ENCODE data around the gene EXOC4.

EXOC4 gene

DNA sequence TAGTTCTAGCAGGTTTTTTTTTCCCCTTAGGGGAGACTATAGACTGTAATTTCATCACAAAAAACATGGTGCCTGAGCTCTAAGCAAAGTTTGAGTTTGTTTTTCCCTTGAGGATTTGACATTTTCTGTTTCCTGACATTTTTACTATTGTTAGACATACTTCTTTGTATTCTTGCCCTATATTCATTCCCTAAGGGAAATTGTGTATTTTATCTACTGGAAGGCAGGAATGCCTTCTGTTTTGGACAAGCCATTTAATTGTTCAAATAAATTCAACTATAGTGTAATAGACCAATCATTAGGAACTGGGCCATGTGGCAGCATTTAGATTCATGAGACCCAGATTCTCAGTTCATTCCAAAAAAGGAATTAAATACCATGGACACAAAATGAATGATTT, 335.0 kb downstream of the EXOC4 start:
- no peak for DNase-seq (ENCODE audit: low read depth in 2 of 2)
- TF ChIP-seq, protein P1, sequence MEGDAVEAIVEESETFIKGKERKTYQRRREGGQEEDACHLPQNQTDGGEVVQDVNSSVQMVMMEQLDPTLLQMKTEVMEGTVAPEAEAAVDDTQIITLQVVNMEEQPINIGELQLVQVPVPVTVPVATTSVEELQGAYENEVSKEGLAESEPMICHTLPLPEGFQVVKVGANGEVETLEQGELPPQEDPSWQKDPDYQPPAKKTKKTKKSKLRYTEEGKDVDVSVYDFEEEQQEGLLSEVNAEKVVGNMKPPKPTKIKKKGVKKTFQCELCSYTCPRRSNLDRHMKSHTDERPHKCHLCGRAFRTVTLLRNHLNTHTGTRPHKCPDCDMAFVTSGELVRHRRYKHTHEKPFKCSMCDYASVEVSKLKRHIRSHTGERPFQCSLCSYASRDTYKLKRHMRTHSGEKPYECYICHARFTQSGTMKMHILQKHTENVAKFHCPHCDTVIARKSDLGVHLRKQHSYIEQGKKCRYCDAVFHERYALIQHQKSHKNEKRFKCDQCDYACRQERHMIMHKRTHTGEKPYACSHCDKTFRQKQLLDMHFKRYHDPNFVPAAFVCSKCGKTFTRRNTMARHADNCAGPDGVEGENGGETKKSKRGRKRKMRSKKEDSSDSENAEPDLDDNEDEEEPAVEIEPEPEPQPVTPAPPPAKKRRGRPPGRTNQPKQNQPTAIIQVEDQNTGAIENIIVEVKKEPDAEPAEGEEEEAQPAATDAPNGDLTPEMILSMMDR (IDR thresholded peaks at IDR 0.05; ENCODE audit: low read depth, low read length): no peak
- no peak overlapping the region for H3K4me3 ChIP-seq (replicated peaks in 1 of 2; ENCODE audit: low read depth in 2 of 2, low read length in 2 of 2)

DNA sequence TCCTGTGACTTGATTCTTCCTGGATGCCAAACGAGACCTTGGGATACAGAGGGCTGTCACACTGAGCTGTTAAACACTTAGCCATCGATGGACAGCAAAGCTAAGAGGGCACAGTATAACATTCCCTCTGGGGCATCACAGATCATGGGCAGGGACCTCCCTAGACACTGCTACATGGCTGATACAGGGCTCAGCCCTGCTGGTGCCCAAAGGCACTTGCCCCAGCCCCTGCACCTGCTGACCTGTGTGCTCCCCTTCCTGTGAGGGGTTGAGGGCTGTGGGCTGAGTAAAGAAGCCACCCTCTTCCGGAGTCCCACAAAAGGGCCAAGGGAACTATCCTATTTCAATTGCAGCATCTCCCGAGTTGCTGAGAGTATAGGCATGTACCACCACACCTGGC, 337.9 kb downstream of the EXOC4 start:
- DNase-seq (ENCODE audit: low read depth in 2 of 2): no peak
- H3K4me3 ChIP-seq (replicated peaks in 1 of 2; ENCODE audit: low read depth in 2 of 2, low read length in 2 of 2): no peak overlapping the region
- TF ChIP-seq, protein P1 (IDR thresholded peaks at IDR 0.05; ENCODE audit: low read depth, low read length): no peak

DNA sequence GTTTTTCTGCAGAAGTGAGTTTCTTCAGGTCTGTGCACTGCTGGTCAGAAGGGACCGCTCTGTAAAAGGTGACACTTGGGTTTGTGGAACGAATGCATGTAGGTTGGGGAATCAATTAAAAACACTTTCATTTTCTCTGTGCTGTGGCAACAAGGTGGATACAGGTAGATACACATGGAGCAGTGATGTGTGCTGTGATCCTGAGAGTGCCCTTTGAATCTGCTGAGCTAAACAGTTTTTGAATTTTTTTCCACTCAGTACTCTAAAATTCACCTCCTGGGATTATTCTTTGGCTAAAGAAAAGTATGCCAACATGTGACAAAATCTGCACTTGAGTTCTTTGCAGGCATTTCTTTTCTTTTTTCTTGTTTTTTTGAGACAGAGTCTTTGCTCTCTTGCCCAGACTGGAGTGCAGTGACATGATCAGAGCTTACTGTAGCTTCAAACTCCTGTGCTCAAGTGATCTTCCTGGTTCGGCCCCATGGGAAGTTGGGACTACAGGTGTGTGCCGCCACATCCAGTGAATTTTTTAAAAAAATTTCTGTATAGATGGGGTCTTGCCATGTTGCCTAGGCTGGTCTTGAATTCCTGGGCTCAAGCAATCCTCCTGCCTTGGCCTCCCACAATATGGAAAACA, 338.9 kb downstream of the EXOC4 start:
- no peak overlapping the region for H3K4me3 ChIP-seq (replicated peaks in 1 of 2; ENCODE audit: low read depth in 2 of 2, low read length in 2 of 2)
- DNase-seq (ENCODE audit: low read depth in 2 of 2): no peak
- TF ChIP-seq, protein P1 (IDR thresholded peaks at IDR 0.05; ENCODE audit: low read depth, low read length): no peak

DNA sequence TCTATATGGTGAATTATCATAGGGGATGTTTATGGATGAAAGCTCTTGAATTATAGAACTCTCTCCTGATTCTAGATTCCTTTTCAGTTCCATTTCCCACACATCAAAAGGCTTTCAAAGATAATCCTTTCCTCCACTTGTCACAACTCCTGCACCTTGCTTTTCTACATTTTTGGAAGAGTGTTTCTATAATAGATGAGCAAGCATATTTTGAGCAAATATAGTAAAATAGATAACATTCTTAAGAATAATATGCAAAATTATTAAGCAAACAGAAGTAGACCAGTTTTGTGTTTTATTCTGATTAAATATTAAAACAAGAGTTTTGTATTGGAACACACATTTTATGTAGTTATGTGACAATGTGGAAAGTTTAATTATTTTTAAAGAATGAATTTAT, 340.7 kb downstream of the EXOC4 start:
- no peak overlapping the region for H3K4me3 ChIP-seq (replicated peaks in 1 of 2; ENCODE audit: low read depth in 2 of 2, low read length in 2 of 2)
- no peak for DNase-seq (ENCODE audit: low read depth in 2 of 2)
- TF ChIP-seq, protein P1 (IDR thresholded peaks at IDR 0.05; ENCODE audit: low read depth, low read length): no peak

DNA sequence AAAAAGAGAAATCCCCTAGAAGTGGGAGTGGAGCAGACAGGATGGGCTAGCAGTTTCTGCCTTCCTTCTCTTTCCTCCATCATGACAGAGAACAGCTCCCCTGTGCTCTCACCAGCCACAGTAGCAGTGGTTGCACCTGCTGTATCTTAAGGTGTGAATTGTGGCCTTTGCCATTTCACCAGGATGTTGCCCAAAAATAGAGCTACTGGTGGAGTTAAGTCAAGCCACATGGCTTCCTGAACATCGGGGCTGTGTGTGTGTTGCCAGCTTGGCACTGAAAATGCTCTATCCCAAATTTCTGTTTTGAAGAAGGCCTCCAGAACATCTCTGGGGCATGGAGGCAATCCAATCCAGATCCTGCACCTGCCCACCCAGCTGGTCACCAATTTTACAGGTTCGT, 348.7 kb downstream of the EXOC4 start:
- DNase-seq (ENCODE audit: low read depth in 2 of 2): no peak
- no peak overlapping the region for H3K4me3 ChIP-seq (replicated peaks in 1 of 2; ENCODE audit: low read depth in 2 of 2, low read length in 2 of 2)
- TF ChIP-seq, protein P1 (IDR thresholded peaks at IDR 0.05; ENCODE audit: low read depth, low read length): no peak

DNA sequence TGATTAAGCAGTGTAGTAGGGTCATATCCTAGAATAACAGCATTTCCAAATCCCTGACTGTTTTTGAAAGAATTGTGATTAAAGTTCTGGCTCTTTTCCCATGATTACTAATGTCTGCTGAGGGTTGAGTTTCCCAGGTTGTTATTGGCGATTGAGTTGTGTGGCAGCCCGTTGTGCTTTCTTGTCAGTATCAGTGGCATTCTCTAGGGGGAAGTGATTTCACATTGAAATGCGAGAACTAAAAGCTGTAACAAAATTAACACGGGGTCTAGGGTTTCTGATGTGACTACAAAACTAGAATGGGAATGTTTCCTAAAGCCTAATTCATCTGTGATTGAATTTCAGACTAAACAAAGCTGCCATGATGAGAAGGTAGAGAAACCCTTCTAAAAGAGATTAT, 349.4 kb downstream of the EXOC4 start:
- TF ChIP-seq, protein P1 (IDR thresholded peaks at IDR 0.05; ENCODE audit: low read depth, low read length): no peak
- H3K4me3 ChIP-seq (replicated peaks in 1 of 2; ENCODE audit: low read depth in 2 of 2, low read length in 2 of 2): no peak overlapping the region
- DNase-seq (ENCODE audit: low read depth in 2 of 2): peak; percentile 68 to 81

DNA sequence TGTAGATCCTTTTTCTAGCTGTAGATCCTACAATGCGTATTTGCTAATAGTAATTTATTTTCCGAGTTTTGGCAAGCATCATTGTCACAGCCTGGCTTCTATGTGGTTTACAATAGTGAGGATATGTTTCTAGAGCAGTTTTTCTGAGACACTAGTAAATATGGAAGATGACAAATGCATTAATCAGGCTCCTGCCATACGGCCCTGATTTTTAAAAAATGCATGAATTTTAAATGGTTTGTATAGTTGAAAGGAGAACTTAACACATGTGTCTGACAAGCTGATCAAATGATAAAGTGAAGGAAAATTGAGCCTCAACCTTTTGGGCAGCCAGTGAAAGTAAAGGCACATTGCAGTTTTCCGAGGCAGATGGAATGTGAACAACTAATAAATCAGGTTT, 354.1 kb downstream of the EXOC4 start:
- TF ChIP-seq, protein P1 (IDR thresholded peaks at IDR 0.05; ENCODE audit: low read depth, low read length): no peak
- no peak for DNase-seq (ENCODE audit: low read depth in 2 of 2)
- no peak overlapping the region for H3K4me3 ChIP-seq (replicated peaks in 1 of 2; ENCODE audit: low read depth in 2 of 2, low read length in 2 of 2)

Data from cardiac fibroblast (primary cell).